Vagina (tissue), 2 donors: ENCODE data around the gene RNF168. TPM values are rescaled to one million over a fixed set of nuclear protein-coding genes. Genes with fewer than 3 reads are reported as not detected.

Experiments
- DNase-seq, 2 donors: peaks; one replicate each; pipeline ENCODE4 v3.0.0-alpha.2; 2017; ENCODE audit errors: extremely low spot score in 2 of 2
- H3K27ac ChIP-seq: fragments of 200-600 bp; sonication (generic); one replicate; pipeline ENCODE4 v1.5.1; 2019
- H3K27me3 ChIP-seq: fragments of 200-600 bp; sonication (generic); one replicate; pipeline ENCODE4 v1.5.1; 2019
- H3K36me3 ChIP-seq, 2 donors: fragments of 200-600 bp; sonication (generic); one replicate each; pipeline ENCODE4 v1.5.1; 2017 to 2019
- H3K4me1 ChIP-seq: fragments of 200-600 bp; sonication (generic); one replicate; pipeline ENCODE4 v1.5.1; 2019
- H3K4me3 ChIP-seq, 2 donors: fragments of 200-600 bp; sonication (generic); 1 replicate in 1 of 2; 2 replicates in 1 of 2; pipeline ENCODE4 v1.5.1; 2016 to 2019
- H3K9me3 ChIP-seq: fragments of 200-600 bp; sonication (generic); one replicate; pipeline ENCODE4 v1.5.1; 2019
- CTCF ChIP-seq, 3 experiments: fragments of 450-650 bp in 2 of 3; fragments of 200-600 bp in 1 of 3; sonication (generic) in 1 of 3; IDR thresholded peaks; one replicate each; pipeline ENCODE4 v1.5.1; 2017 to 2019; ENCODE audit warnings: antibody characterized with exemption in 3 of 3, mild to moderate bottlenecking in 2 of 3, moderate library complexity in 2 of 3
- POLR2A ChIP-seq, 2 donors: fragments of 450-650 bp; IDR thresholded peaks; one replicate each; pipeline ENCODE4 v1.6.1; 2017; ENCODE audit warnings: antibody characterized with exemption in 2 of 2, mild to moderate bottlenecking in 2 of 2, moderate library complexity in 2 of 2
- POLR2AphosphoS5 ChIP-seq, 2 donors: sonication (generic); formaldehyde crosslinking; IDR thresholded peaks; one replicate each; pipeline ENCODE4 v1.9.0; 2017; ENCODE audit warnings: antibody characterized with exemption in 2 of 2, mild to moderate bottlenecking in 2 of 2, low read depth in 1 of 2; ENCODE audit not compliant: insufficient read depth in 1 of 2
- intact Hi-C: fragments of 100-400 bp; cut with DNase I; formaldehyde crosslinking; loops from one replicate; pipeline ENCODE4 v1.15.1; 2023
- total RNA-seq: library from RNA; depleted of rRNA; stranded (reverse); fragments of >200 nt; gene quantifications from one replicate; pipeline ENCODE4 v1.2.3, GENCODE V29; 2016

RNF168 gene
- total RNA-seq, 1 donor from 2014 or later, result 26.0 TPM

GRCh38 chr3:196492080-196492479 is 11.5 kb downstream of the RNF168 start:
- intact Hi-C loops, result no loop called here
- Histone ChIP-seq H3K36me3 (peaks cover 0 to 4% of the 10 kb centered on the region in 2 donors), H3K9me3 (no peaks in the 10 kb centered on the region), H3K4me3 (no peak overlapping the region), H3K27ac (no peak overlapping the region), H3K4me1 (no peaks in the 10 kb centered on the region), H3K27me3 (no peaks in the 10 kb centered on the region)
- no peak for DNase-seq
- TF ChIP-seq POLR2A (IDR thresholded peaks at IDR 0.05) (no peak), CTCF (IDR thresholded peaks at IDR 0.05) (no peak), POLR2AphosphoS5 (IDR thresholded peaks at IDR 0.05; ENCODE audit: insufficient read depth in 1 of 2, low read depth in 1 of 2) (no peak)

GRCh38 chr3:196489747-196490146 is 13.8 kb downstream of the RNF168 start:
- H3K27ac ChIP-seq, result no peak overlapping the region
- H3K4me3 ChIP-seq, result no peak overlapping the region
- TF ChIP-seq POLR2AphosphoS5 (IDR thresholded peaks at IDR 0.05; ENCODE audit: insufficient read depth in 1 of 2, low read depth in 1 of 2) (no peak), POLR2A (IDR thresholded peaks at IDR 0.05) (no peak), CTCF (IDR thresholded peaks at IDR 0.05) (no peak)
- no peaks in the 10 kb centered on the region for H3K9me3 ChIP-seq
- no peaks in the 10 kb centered on the region for H3K27me3 ChIP-seq
- H3K4me1 ChIP-seq, result no peaks in the 10 kb centered on the region
- intact Hi-C loops, result no loop called here
- peaks cover 0 to 26% of the 10 kb centered on the region in 2 donors for H3K36me3 ChIP-seq
- no peak for DNase-seq

- Histone ChIP-seq H3K36me3 (peaks cover 8 to 59% of the 10 kb centered on the region in 2 donors), H3K27ac (no peak overlapping the region), H3K4me3 (no peak overlapping the region), H3K9me3 (no peaks in the 10 kb centered on the region), H3K27me3 (no peaks in the 10 kb centered on the region), H3K4me1 (no peaks in the 10 kb centered on the region)
- TF ChIP-seq POLR2AphosphoS5 (IDR thresholded peaks at IDR 0.05; ENCODE audit: insufficient read depth in 1 of 2, low read depth in 1 of 2), result no peak
- TF ChIP-seq CTCF (IDR thresholded peaks at IDR 0.05), result no peak
- no peak for TF ChIP-seq POLR2A (IDR thresholded peaks at IDR 0.05)
- DNase-seq, result no peak
- intact Hi-C loops, result no loop called here
Observed at GRCh38 chr3:196486263-196486662, 17.3 kb downstream of the RNF168 start.

- peaks cover 4 to 64% of the 10 kb centered on the region in 2 donors for H3K36me3 ChIP-seq
- no peaks in the 10 kb centered on the region for H3K4me1 ChIP-seq
- no peak for DNase-seq
- H3K27ac ChIP-seq, result no peak overlapping the region
- intact Hi-C loops, result no loop called here
- TF ChIP-seq POLR2AphosphoS5 (IDR thresholded peaks at IDR 0.05; ENCODE audit: insufficient read depth in 1 of 2, low read depth in 1 of 2) (no peak), CTCF (IDR thresholded peaks at IDR 0.05) (no peak), POLR2A (IDR thresholded peaks at IDR 0.05) (no peak)
- no peaks in the 10 kb centered on the region for H3K9me3 ChIP-seq
- no peak overlapping the region for H3K4me3 ChIP-seq
- H3K27me3 ChIP-seq, result no peaks in the 10 kb centered on the region
Observed at GRCh38 chr3:196477678-196478077, 25.9 kb downstream of the RNF168 start.

GRCh38 chr3:196472286-196472685 is 31.3 kb downstream of the RNF168 start:
- Histone ChIP-seq H3K9me3 (no peaks in the 10 kb centered on the region), H3K27me3 (no peaks in the 10 kb centered on the region), H3K36me3 (peaks cover 0 to 60% of the 10 kb centered on the region in 2 donors), H3K4me3 (no peak overlapping the region), H3K4me1 (no peaks in the 10 kb centered on the region), H3K27ac (no peak overlapping the region)
- intact Hi-C loops, result no loop called here
- no peak for DNase-seq
- no peak for TF ChIP-seq CTCF (IDR thresholded peaks at IDR 0.05)
- no peak for TF ChIP-seq POLR2AphosphoS5 (IDR thresholded peaks at IDR 0.05; ENCODE audit: insufficient read depth in 1 of 2, low read depth in 1 of 2)
